ENCODE measurements around the gene PROSER3. TPM values are rescaled to one million over a fixed set of nuclear protein-coding genes. Genes with fewer than 3 reads are reported as not detected.

Gene PROSER3
- total and polyA plus RNA-seq, 12 donors = 5.5 to 14.7 (median 9.2) TPM

- DNase-seq (no peak), ATAC-seq (no peak)
- Histone ChIP-seq H3K27ac (no peak overlapping the region), H3K4me1 (peaks cover 0 to 8% (median 6%) of the 10 kb centered on the region in 9 donors), H3K27me3 (no peaks in the 10 kb centered on the region), H3K36me3 (peaks cover 0 to 97% (median 51%) of the 10 kb centered on the region in 9 donors), H3K9me3 (no peaks in the 10 kb centered on the region), H3K4me3 (no peak overlapping the region)
- TF ChIP-seq CTCF (IDR thresholded peaks at IDR 0.05) = no peak
- 80 to 88% methylated on average over 5 of the region's 5 CpGs for WGBS, 2 donors
- intact Hi-C loops (cut with DNase I) = no loop called here
These were observed 23.1 kb upstream of the PROSER3 start for GRCh38 chr19:35734889-35735288.

- H3K27me3 ChIP-seq = no peaks in the 10 kb centered on the region
- no peak for ATAC-seq
- H3K4me1 ChIP-seq = peaks cover 0 to 26% (median 17%) of the 10 kb centered on the region in 9 donors
- no peak for DNase-seq
- TF ChIP-seq CTCF (IDR thresholded peaks at IDR 0.05) = no peak
- H3K36me3 ChIP-seq = peaks cover 0 to 74% (median 28%) of the 10 kb centered on the region in 9 donors
- WGBS, 2 donors = 84 to 87% methylated on average over 22 of the region's 22 CpGs
- no peak overlapping the region for H3K27ac ChIP-seq
- no peak overlapping the region for H3K4me3 ChIP-seq
- intact Hi-C loops (cut with DNase I) = no loop called here
- no peaks in the 10 kb centered on the region for H3K9me3 ChIP-seq
These were observed 20.8 kb upstream of the PROSER3 start for GRCh38 chr19:35736913-35737886.

- ATAC-seq (no peak), DNase-seq (no peak)
- intact Hi-C loops (cut with DNase I) = no loop called here
- WGBS, 2 donors = 92% methylated on average over 37 of the region's 37 CpGs
- H3K36me3 ChIP-seq = peaks cover 0 to 71% (median 21%) of the 10 kb centered on the region in 9 donors
- no peaks in the 10 kb centered on the region for H3K9me3 ChIP-seq
- H3K4me1 ChIP-seq = peaks cover 0 to 36% (median 17%) of the 10 kb centered on the region in 9 donors
- H3K27me3 ChIP-seq = no peaks in the 10 kb centered on the region
- no peak for TF ChIP-seq CTCF (IDR thresholded peaks at IDR 0.05)
- no peak overlapping the region for H3K4me3 ChIP-seq
- no peak overlapping the region for H3K27ac ChIP-seq
These were observed 19.7 kb upstream of the PROSER3 start for GRCh38 chr19:35738021-35738886.

GRCh38 chr19:35738887-35739229 lies 19.1 kb upstream of the PROSER3 start:
- Histone ChIP-seq H3K27ac (peak overlapping the region in 2 of 10 donors; percentile 15 to 95), H3K27me3 (no peaks in the 10 kb centered on the region), H3K36me3 (peaks cover 0 to 65% (median 17%) of the 10 kb centered on the region in 9 donors), H3K9me3 (no peaks in the 10 kb centered on the region), H3K4me3 (no peak overlapping the region), H3K4me1 (peaks cover 0 to 42% (median 20%) of the 10 kb centered on the region in 9 donors)
- WGBS, 2 donors = 83 to 88% methylated on average over 2 of the region's 2 CpGs
- ATAC-seq = no peak
- no peak for TF ChIP-seq CTCF (IDR thresholded peaks at IDR 0.05)
- no peak for DNase-seq
- intact Hi-C loops (cut with DNase I) = no loop called here
